HepG2 (cell line): ENCODE results near the gene CDK5RAP1. TPM values are rescaled to one million over a fixed set of nuclear protein-coding genes. Genes with fewer than 3 reads are reported as not detected.

ENCODE experiments used
- ATF2 ChIP-seq: sonication (generic); formaldehyde crosslinking; IDR thresholded peaks from 2 replicates; pipeline ENCODE4 v1.4.0; 2020; ENCODE audit warnings: missing genetic modification reagents
- CBX1 ChIP-seq: IDR thresholded peaks from one replicate; pipeline ENCODE4 v1.6.1; 2016; ENCODE audit warnings: antibody characterized with exemption, low read depth
- CEBPG ChIP-seq: IDR thresholded peaks from 2 replicates; pipeline ENCODE4 v1.6.1; 2016
- DR1 ChIP-seq: sonication (generic); formaldehyde crosslinking; IDR thresholded peaks from 2 replicates; pipeline ENCODE4 v1.8.0; 2021; ENCODE audit warnings: mild to moderate bottlenecking, missing genetic modification reagents, inconsistent platforms
- HCFC1 ChIP-seq: fragments of 150-350 bp; IDR thresholded peaks from 2 replicates; pipeline ENCODE4 v1.6.1; 2014; ENCODE audit warnings: low read depth, low read length
- HMG20A ChIP-seq: IDR thresholded peaks from 2 replicates; pipeline ENCODE4 v1.6.1; 2016; ENCODE audit warnings: borderline replicate concordance
- LRRFIP1 ChIP-seq: sonication (generic); formaldehyde crosslinking; conservative IDR thresholded peaks from 2 replicates; pipeline ENCODE4 v1.4.0; 2020; ENCODE audit warnings: missing genetic modification reagents
- MAZ ChIP-seq, 2 experiments: sonication (generic) in 1 of 2; formaldehyde crosslinking in 1 of 2; IDR thresholded peaks; 2 replicates each; pipeline versions ENCODE4 v1.5.0 to v1.6.1; 2012 to 2020; ENCODE audit warnings: low read depth in 2 of 2, mild to moderate bottlenecking in 2 of 2, borderline replicate concordance in 1 of 2, improper control_type of control experiment in 1 of 2, low read length in 1 of 2, missing genetic modification reagents in 1 of 2, moderate library complexity in 1 of 2
- MTA1 ChIP-seq: sonication (generic); formaldehyde crosslinking; IDR thresholded peaks from 2 replicates; pipeline ENCODE4 v1.4.0; 2020; ENCODE audit warnings: missing genetic modification reagents, mild to moderate bottlenecking, borderline replicate concordance
- MTA3 ChIP-seq: sonication (generic); formaldehyde crosslinking; IDR thresholded peaks from 2 replicates; pipeline ENCODE4 v1.4.0; 2020; ENCODE audit warnings: missing genetic modification reagents
- PLRG1 ChIP-seq: fragments of 450-650 bp; conservative IDR thresholded peaks from 2 replicates; pipeline ENCODE4 v1.6.1; 2016
- POLR2A ChIP-seq, 2 experiments: IDR thresholded peaks; 2 replicates each; pipeline ENCODE4 v1.6.1; 2011; ENCODE audit warnings: low read depth in 2 of 2, low read length in 2 of 2, mild to moderate bottlenecking in 1 of 2, moderate library complexity in 1 of 2; ENCODE audit not compliant: insufficient read depth in 1 of 2
- RBAK ChIP-seq: sonication (generic); formaldehyde crosslinking; IDR thresholded peaks from 2 replicates; pipeline ENCODE4 v1.5.1; 2020; ENCODE audit warnings: mild to moderate bottlenecking, missing genetic modification reagents
- REST ChIP-seq, 2 experiments: IDR thresholded peaks; 2 replicates each; pipeline ENCODE4 v1.6.1; 2011 to 2012; ENCODE audit warnings: low read length in 2 of 2, borderline replicate concordance in 1 of 2, low read depth in 1 of 2, mild to moderate bottlenecking in 1 of 2, moderate library complexity in 1 of 2
- SMAD9 ChIP-seq: sonication (generic); formaldehyde crosslinking; IDR thresholded peaks from 2 replicates; pipeline ENCODE4 v1.5.1; 2020; ENCODE audit warnings: mild to moderate bottlenecking, missing genetic modification reagents
- TEAD3 ChIP-seq: optimal IDR thresholded peaks from 2 replicates; pipeline ENCODE3; 2016; ENCODE audit warnings: borderline replicate concordance
- THAP7 ChIP-seq: sonication (generic); formaldehyde crosslinking; IDR thresholded peaks from 2 replicates; pipeline ENCODE4 v1.8.1; 2023; ENCODE audit warnings: mild to moderate bottlenecking, missing genetic modification reagents
- ZNF260 ChIP-seq: sonication (generic); formaldehyde crosslinking; IDR thresholded peaks from 2 replicates; pipeline ENCODE4 v1.4.0; 2020; ENCODE audit warnings: missing genetic modification reagents, low read depth, mild to moderate bottlenecking, borderline replicate concordance
- ZNF691 ChIP-seq: sonication (generic); formaldehyde crosslinking; IDR thresholded peaks from 2 replicates; pipeline ENCODE4 v1.4.0; 2020; ENCODE audit warnings: missing genetic modification reagents, low read depth, mild to moderate bottlenecking, borderline replicate concordance
- ZNF891 ChIP-seq: sonication (generic); formaldehyde crosslinking; IDR thresholded peaks from 2 replicates; pipeline ENCODE4 v1.5.0; 2020; ENCODE audit warnings: mild to moderate bottlenecking, missing genetic modification reagents
- polyA plus RNA-seq, 8 experiments: library from polyadenylated mRNA; depleted of rRNA in 3 of 8; stranded (reverse) in 7 of 8; unstranded in 1 of 8; fragments of >200 nt; fragmentation: Illumina TruSeq in 4 of 8; extraction: Trizol in 4 of 8; gene quantifications; 2 replicates each; pipeline versions ENCODE4 v1.2.1 to v1.2.3, GENCODE V29; 2011 to 2016; ENCODE audit warnings: low read depth in 4 of 8, missing spikeins in 1 of 8, mixed read lengths in 1 of 8; ENCODE audit not compliant: insufficient read depth in 1 of 8
- total RNA-seq, 5 experiments: library from RNA; depleted of rRNA; stranded (reverse); fragments of >200 nt; fragmentation: Illumina TruSeq; extraction: Trizol; gene quantifications; 2 replicates each; pipeline ENCODE4 v1.2.3, GENCODE V29; 2016; ENCODE audit warnings: low read depth in 1 of 5

CDK5RAP1 gene
- total and polyA plus RNA-seq, 2 of the 13 experiments (the other 11 are each of a cell fraction or from before 2014, with no cell fraction given): 53.6 to 98.2 TPM

GRCh38 chr20:33373735-33374605 is 27.3 kb downstream of the CDK5RAP1 start (continued):
- peak; percentile 99 for TF ChIP-seq HMG20A (CRISPR knock-in tag)
- no peak for TF ChIP-seq ZNF260 (CRISPR knock-in tag)
- peak; percentile 91 for TF ChIP-seq TEAD3 (CRISPR knock-in tag)
- peak in 1 of 2 experiments; percentile 34; a peak in 1 of 4 replicates for TF ChIP-seq REST (IDR thresholded peaks at IDR 0.05; ENCODE audit: borderline replicate concordance in 1 of 2, low read depth in 1 of 2, low read length in 2 of 2)
- no peak for TF ChIP-seq MTA3 (CRISPR knock-in tag)
- TF ChIP-seq ZNF891 (CRISPR knock-in tag): no peak
- peak; percentile 94 for TF ChIP-seq ATF2 (CRISPR knock-in tag)
- no peak for TF ChIP-seq POLR2A (IDR thresholded peaks at IDR 0.05; ENCODE audit: insufficient read depth in 1 of 2, low read depth in 2 of 2, low read length in 2 of 2)
- TF ChIP-seq DR1 (CRISPR knock-in tag): peak; percentile 20; the same call in 1 of the 2 replicates
- TF ChIP-seq CEBPG (CRISPR knock-in tag): peak; percentile 69
- no peak; the same call in 1 of the 2 replicates for TF ChIP-seq THAP7 (CRISPR knock-in tag)
- no peak for TF ChIP-seq HCFC1
- TF ChIP-seq RBAK (CRISPR knock-in tag): no peak
- no peak; the same call in 1 of the 2 replicates for TF ChIP-seq ZNF691 (CRISPR knock-in tag)
- no peak for TF ChIP-seq PLRG1
- TF ChIP-seq MTA1 (CRISPR knock-in tag): peak; percentile 91
- TF ChIP-seq SMAD9 (CRISPR knock-in tag): no peak
- TF ChIP-seq CBX1: no peak
- TF ChIP-seq MAZ (IDR thresholded peaks at IDR 0.05; ENCODE audit: borderline replicate concordance, low read depth, low read length): peak; percentile 94
- TF ChIP-seq MAZ (CRISPR knock-in tag; IDR thresholded peaks at IDR 0.05; ENCODE audit: low read depth): peak; percentile 90
- TF ChIP-seq LRRFIP1 (CRISPR knock-in tag): no peak
